GM19035 (cell line): Measurements from ENCODE around the gene RAD50.
"Not testable (repeated sequence)": the region's sequence is repeated elsewhere in the genome, so short reads cannot be mapped to it uniquely, and the experiment has no call there.

Experiments used
- ATAC-seq: cut with Tn5 transposase; IDR thresholded peaks from one replicate; pipeline ENCODE4 v1.9.1; 2021; ENCODE audit not compliant: unreplicated experiment

RAD50 gene

DNA sequence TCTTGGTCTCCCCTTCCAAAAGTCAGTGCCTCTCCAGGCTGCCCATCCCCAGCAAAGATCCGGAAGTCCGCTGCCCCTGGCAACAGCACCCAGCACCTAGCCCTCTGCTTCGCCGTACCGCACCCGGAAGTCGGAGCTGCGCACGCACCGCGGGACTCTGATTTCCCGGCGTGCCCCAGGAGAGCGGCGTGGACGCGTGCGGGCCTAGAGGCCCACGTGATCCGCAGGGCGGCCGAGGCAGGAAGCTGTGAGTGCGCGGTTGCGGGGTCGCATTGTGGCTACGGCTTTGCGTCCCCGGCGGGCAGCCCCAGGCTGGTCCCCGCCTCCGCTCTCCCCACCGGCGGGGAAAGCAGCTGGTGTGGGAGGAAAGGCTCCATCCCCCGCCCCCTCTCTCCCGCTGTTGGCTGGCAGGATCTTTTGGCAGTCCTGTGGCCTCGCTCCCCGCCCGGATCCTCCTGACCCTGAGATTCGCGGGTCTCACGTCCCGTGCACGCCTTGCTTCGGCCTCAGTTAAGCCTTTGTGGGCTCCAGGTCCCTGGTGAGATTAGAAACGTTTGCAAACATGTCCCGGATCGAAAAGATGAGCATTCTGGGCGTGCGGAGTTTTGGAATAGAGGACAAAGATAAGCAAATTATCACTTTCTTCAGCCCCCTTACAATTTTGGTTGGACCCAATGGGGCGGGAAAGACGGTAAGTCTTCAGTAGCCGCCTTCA, at the start of gene RAD50:
RAD50 (plus strand) TSS at position 215 of the 715 bp plus-strand sequence; CDS start at position 563, 348 bp downstream.
- peak; percentile 98 for ATAC-seq

DNA sequence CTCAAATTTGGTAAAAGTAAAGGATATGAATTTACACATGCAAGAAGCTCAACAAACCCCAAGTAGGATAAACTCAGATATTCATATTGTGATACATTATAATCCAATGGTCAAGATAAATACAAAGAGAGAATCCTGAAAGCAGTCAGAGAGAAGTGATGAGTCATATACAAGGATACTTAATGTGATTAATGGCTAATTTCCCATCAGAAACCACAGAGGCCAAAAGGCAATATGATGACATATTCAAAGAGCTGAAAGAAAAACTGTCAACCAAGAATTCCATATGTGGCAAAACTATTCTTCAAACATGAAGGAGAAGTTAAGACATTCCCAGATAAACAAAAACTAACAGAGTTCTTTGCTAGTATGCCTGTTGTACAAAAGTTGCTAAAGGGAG, 46.7 kb upstream of the RAD50 start:
- ATAC-seq, result no peak

DNA sequence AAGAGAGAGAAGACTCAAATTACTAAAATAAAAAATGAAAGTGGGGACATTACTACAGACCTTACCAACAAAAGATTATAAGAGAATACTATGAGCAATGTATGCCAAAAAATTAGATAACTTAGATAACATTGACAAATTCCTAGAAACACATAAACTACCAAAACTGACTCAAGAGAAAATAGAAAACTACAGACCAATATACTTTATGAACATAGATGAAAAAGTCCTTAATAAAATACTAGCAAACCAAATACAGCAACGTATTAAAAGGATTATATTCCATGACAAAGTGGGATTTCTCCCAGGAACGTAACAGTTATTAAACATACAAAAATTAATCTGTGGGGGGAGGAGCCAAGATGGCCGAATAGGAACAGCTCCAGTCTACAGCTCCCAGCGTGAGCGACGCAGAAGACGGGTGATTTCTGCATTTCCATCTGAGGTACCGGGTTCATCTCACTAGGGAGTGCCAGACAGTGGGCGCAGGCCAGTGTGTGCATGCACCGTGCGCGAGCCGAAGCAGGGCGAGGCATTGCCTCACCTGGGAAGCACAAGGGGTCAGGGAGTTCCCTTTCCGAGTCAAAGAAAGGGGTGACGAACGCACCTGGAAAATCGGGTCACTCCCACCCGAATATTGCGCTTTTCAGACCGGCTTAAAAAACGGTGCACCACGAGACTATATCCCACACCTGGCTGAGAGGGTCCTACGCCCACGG, 43.0 kb upstream of the RAD50 start:
- ATAC-seq, result not testable (repeated sequence)

DNA sequence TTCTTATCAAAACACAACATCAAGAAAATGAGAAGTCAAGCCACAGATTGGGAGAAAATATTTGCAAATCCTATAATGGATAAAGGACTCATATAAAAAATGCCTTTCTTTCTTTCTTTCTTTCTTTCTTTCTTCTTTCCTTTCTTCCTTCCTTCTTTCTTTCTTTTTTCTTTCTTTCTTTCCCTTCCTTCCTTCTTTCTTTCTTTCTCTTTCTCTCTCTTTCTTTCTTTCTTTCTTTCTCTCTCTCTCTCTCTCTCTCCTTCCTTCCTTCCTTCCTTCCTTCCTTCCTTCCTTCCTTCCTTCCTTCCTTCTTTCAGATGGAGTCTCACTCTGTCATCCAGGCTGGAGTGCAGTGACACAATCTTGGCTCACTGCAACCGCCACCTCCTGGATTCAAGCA, 34.7 kb upstream of the RAD50 start:
- not testable (repeated sequence) for ATAC-seq

DNA sequence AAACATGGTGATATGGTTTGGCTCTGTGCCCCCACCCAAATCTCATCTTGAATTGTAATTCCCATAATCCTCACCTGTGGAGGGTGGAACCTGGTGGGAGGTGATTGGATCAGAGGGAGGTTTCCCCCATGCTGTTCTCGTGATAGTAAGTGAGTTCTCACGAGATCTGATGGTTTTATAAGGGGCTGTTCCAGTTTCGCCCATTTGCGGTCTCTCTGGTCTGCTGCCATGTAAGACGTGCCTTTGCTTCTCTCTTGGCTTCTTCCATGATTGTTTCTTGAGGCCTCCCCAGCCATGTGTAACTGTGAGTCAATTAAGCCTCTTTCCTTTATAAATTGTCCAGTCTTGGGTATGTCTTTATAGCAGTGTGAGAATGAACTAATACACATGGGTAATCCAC, 31.9 kb upstream of the RAD50 start:
- not testable (repeated sequence) for ATAC-seq

DNA sequence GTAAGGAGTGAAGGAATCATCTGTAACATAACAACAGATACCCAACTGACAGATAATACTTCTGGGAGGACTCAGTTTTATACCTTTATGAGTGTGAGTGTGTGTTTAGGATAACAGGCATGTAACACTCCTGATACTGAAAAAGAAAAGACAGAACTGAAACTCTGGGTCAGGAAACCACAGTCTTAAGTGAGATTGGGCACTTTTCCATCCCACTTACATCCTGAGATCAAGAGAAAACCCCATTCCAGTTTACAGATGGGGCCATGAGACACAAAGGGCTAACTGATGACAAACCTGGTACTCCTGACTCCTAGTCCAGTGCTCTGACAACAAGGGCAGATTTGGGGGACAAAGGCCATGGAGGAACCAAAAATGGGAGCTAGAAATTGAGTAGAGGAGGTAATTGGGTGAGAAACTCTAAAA, 31.5 kb upstream of the RAD50 start:
- ATAC-seq, result peak; percentile 69

DNA sequence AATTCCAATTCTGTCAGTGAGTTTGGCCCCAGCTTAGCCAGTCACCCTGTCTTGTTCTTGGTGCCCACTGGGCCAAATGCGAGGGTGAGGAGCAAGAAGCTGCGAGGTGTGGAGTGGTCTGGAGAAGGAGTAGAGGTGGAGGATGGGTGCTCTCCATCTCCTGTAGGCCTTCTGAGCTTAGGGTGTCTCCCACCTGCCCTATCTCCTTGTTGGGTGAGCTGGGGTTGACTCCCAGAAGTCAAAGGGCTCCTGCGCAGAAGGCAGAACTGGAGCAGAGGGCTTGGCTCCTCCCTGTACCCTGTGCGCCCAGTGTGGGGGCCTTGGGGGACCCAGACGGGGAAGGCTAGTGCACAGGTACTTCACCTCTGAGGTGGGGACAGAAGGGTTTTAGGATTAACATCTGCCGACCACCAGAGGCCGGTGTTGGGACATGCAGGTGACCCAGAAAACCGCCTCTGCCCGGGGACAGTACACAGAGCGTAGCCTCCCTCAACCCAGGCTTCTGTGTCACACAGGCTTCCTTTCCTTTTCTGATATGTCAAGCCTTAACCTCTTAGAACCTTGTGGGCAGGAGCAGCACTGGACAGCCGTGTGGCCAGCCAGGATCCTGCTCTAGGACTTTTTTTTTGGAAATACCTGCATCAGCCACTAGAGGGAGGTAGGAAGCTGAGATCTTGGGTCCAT, 30.3 kb upstream of the RAD50 start:
- peak; percentile 58 for ATAC-seq

DNA sequence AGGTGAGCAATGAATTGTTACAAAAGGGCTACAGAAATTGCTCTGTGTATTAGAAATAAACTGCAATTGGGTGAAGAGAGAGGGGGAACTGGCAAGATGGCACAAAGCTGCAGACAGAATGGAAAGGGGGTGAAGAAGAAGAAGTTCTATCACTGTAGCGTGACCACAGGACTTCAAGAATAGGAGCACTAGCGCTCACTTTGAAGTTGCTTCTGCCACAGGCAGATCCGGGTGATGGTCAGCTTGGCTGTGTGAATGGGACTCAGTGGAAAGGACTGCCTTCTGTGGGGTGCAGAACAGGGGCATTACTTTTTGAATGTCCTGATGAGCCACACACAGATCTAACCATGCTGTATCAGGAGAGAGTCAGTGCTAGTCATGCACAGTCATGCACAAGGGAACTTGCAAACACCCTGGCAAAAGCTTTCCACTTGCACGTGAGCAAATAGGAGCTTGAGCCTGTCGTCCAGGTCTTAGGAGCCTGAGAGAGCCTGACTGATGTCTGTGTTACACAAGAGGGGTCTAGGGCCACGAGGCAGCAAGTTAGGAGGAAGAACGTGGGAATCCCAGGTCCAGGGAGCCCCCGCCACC, 29.7 kb upstream of the RAD50 start:
- no peak for ATAC-seq

DNA sequence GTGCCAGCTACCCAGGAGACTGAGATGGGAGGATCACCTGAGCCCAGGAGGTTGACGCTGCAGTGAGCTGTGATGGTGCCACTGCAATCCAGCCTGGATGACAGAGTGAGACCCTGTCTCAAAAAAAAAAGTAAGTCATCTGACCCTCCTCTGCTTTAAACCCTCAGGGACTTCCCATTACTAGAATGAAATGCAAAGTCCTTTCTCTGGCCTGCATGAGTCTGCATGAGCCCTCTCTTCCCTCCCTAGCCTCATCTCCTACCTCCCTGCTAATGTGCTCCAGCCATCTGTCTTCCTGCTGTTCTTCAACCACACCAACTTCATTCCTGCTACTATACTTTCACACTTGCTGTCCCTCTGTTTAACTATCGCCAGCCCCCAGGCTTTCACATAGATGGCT, 28.8 kb upstream of the RAD50 start:
- no peak for ATAC-seq

DNA sequence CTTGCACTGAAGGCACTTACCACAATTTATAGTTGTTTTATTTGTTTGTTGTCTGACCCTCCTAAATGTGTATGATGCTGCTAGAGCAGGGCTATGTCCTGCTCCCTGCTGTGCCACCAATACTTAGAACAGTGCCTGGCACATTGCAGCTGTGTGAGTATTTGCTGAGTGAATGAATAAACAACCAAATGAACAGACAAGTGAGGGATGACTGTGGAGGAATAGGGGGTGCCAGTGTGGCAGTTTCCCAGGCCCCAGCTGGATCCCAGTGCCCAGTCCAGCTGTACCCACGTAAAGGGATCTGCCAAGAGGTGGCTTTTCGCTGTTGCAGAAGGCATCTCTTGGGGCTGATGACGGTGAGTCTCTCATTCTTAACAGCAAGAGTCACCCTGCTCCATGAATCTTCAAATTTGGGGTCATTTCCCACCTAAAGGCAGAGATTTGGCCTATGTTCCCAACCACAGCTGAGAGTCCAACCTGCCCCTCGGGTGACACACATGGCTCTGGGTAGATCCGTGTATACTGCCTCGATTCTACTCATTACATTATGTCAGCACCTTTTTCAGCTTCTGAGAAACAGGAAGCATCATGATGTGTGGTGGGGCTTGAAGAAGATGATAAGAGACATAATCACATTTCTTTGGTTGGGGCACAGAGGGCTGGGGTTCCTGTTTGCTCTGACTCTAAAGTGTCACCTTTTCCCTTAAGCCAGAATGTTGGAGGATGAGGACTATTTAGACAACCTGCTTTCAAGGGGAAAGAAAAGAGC, 27.7 kb upstream of the RAD50 start:
- no peak for ATAC-seq

DNA sequence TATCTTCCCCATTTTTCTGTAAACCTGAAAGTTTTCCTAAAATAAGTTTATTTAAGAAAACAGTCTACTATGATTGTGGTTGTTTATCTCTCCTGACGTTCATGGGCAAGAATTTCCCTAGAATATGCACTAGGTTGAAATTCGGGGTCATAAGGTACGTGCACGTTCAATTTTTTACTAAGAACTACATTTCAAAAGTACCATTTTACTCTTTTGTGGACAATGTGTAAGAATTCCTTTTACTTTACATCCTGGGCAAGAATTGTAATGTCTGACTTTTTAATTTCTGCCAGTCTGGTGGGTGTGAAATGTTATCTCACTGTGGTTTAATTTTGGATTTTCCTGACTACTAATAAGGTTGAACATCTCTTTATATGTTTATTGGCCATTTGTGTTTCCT, 25.8 kb upstream of the RAD50 start:
- no peak for ATAC-seq

DNA sequence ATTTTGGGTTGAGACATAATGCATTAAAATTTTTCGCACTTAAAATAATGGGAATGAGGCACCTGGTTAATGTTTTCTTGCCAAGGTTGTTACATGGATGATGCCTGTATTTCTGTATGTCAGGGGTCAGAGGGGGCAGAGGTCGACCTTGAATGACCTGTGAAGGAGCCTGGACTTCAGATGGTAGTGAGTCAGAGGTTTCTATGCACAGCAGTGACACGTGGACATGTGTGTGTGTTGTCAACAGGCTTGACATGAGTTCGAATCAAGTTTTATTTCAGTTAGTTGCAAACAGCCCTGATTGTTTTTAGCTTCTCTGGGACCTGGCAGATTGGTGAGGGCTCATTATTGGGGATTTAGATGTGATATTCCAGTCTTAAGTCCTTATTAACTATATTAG, 17.1 kb upstream of the RAD50 start:
- ATAC-seq, result no peak

DNA sequence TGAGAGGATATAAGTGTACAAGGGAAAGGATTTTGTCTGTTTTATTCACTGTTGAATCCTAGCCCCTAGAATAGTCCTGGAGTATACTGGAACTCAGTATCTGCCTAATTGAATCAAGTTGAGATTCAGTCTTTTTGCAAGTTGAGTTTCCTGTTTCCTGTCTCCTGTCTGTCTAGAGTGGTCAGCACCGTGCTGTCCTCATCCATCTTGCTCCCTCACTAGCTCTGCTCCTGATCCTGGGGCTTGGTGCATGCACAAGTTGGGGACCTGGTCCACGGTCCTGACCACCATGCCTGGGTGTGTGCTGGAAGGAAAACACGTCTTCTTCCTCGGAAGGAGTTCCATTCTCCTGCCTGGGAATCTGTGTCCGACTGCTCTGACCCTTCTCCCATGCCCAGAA, 16.6 kb upstream of the RAD50 start:
- no peak for ATAC-seq

DNA sequence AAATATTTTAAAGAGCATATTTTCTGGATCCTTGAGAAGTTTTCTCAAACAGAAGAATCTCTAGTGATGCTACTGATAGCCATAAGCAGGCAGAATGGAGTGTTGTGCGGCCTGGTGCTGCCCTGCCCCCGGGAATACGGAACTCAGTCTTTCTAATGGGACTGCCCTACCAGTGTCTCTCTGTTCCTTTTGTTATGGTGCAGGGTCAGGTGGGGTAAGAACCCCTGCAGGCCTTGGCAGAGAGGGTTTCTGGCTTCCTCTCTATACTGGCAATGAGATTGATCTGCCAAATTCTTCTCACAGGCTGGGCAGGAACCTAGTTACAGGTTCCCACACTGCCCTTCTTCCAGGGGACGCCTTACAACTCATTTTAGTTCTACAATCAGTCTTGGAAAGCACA, 16.0 kb upstream of the RAD50 start:
- ATAC-seq, result no peak

DNA sequence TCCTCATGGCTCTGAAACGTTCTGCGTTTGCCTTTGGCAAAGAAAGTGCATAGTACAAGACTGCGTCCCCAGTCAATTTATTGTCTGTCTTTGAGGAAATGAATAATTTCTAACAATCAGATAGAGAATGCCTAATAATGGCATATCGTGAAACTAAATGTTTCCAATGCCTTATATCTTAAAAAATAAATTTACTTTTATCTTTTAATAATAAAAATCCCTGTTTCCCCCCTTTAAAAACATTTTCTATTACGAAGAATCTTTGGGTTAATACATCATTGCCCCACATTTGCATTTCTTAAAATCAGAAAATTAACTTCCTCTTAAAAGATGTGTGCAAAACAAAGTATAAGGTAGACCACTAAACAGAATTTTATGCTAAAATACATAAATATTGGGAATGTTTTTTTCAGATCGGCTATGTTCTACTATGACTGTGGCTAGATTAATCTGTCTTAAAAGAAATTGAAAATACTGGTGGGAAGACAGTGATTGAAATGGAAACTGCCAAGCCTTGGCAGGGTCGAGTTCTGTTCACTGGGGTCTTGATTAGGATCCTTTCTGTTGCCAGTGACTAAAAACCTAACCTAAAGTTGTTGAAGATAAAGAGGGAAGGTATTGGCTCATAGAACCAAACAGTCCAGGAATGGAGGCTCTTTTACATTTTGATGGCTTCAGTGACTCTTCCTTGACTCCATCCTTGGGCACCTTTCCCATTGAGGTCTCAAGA, 13.1 kb upstream of the RAD50 start, which contains the start of gene IL5:
IL5 (minus strand) TSS at position 51 of the 730 bp plus-strand sequence; CDS start at position 7, 44 bp downstream.
- no peak for ATAC-seq

DNA sequence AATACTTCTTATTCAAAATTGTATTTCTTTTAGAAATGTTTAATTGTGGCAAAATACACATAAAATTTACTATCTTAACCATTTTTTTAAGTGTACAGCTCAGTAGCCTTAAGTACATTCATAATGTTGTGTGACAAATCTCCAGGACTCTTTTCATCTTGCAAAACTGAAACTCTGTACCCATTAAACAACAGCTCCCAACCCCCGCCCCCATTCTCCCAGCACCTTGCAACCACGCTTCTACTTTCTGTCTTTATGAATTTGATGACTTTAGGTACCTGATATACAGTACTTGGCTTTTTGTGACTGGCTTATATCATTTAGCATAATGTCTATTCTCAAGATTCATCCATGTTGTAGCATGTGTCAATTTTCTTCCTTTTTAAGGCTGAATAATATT, 10.7 kb upstream of the RAD50 start:
- no peak for ATAC-seq

DNA sequence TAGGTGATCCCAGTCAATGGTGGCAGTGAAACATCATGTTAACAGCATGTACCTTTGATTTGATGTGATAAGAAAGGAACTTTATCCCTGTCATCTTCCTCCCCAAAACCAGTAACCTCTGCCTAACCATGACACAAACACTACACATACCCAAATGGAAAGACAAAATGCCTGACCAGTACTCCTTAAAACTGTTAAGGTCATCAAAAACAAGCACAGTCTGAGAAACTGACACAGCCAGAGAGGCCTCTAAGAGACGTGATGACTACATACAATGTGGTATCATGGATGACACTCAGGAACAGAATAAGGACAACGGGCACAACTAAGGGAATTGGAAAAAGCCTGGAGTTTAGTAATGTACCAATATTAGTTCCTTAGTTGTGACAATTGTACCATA, 9.5 kb upstream of the RAD50 start:
- no peak for ATAC-seq

DNA sequence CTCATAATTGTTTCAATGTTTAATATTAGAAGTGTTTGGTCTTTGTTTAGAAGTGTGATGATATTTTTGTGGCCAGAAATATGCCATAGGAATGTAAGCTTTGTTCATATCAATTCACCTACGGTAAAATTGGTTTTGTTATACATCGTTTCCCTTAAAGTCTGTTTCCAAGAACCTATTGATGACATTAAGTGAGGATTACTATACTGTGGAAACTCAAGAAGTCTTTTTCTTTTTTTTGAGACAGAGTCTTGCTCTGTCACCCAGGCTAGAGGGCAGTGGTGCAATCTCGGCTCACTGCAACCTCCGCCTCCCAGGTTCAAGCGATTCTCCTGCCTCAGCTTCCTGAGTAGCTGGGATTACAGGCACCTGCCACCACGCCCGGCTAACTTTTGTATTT, 7.9 kb upstream of the RAD50 start:
- ATAC-seq, result not testable (repeated sequence)

DNA sequence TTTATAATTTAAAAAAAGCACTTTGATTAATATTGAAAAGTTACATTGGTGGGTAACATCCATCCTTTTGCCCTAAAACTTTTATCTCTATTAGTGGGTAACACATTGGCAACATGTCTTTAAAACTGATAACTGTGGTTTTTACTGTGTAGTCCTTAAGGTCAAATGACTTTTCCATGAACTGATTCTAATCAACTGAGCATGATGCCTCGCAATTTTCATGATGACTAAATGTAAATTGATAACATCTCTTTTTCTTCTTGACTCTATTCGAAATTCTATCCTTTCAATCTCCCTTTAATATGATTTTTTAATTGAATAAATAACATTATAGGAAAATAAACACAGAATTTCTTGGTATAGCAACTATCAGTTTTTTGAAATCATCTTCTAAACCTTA, 7.2 kb upstream of the RAD50 start:
- no peak for ATAC-seq

DNA sequence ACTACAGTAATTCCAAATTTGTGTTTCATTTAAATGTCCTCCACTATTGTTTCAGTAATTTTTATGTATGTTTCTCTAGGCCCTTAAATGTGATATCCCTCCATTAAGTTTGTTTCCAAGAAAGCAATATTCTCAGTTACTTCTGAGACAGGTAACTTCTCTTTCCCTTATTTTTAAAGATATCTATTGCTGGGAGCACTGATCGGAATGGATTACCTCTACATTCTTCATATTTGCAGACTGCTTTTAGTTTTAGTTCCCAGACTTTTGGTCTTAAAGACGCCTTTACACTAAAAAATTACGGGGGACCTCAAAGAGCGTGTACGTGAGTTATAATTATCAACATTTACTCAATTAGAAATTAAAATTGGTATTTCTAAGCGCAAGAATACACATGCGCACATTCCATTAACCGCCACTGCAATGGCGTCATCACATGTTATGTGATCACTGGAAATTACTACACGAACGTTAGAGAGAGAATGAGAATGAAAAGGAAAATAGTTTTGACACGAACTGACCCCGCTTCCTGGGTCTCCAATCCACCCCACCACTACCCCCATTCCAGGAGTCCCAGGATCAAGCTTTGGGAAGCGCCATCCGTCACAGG, 519 bp upstream of the RAD50 start:
- no peak for ATAC-seq
